ENCODE data around the gene HNRNPUL1. TPM values are rescaled to one million over a fixed set of nuclear protein-coding genes. Genes with fewer than 3 reads are reported as not detected.

Gene HNRNPUL1
- total and polyA plus RNA-seq, 12 donors: 55.5 to 151 (median 106) TPM

GRCh38 chr19:41273076-41273475 lies 8.9 kb downstream of the HNRNPUL1 start:
- TF ChIP-seq CTCF (IDR thresholded peaks at IDR 0.05): no peak
- H3K9me3 ChIP-seq: no peaks in the 10 kb centered on the region
- no peak overlapping the region for H3K4me3 ChIP-seq
- peaks cover 0 to 4% (median 0%) of the 10 kb centered on the region in 9 donors for H3K4me1 ChIP-seq
- intact Hi-C loops (cut with DNase I): no loop called here
- peaks cover 13 to 100% (median 100%) of the 10 kb centered on the region in 9 donors for H3K36me3 ChIP-seq
- no peak overlapping the region for H3K27ac ChIP-seq
- ATAC-seq: peak in 1 of 8 donors; percentile 13
- WGBS, 2 donors: 85 to 86% methylated on average over 6 of the region's 6 CpGs
- H3K27me3 ChIP-seq: no peaks in the 10 kb centered on the region
- DNase-seq: no peak

GRCh38 chr19:41274802-41275201 lies 10.6 kb downstream of the HNRNPUL1 start:
- H3K36me3 ChIP-seq: peaks cover 14 to 100% (median 100%) of the 10 kb centered on the region in 9 donors
- 94% methylated on average over 5 of the region's 5 CpGs for WGBS, 2 donors
- TF ChIP-seq CTCF (IDR thresholded peaks at IDR 0.05): no peak
- H3K4me3 ChIP-seq: no peak overlapping the region
- peaks cover 0 to 4% (median 0%) of the 10 kb centered on the region in 9 donors for H3K4me1 ChIP-seq
- H3K27me3 ChIP-seq: no peaks in the 10 kb centered on the region
- no peak overlapping the region for H3K27ac ChIP-seq
- DNase-seq: no peak
- H3K9me3 ChIP-seq: no peaks in the 10 kb centered on the region
- intact Hi-C loops (cut with DNase I): no loop called here
- ATAC-seq: no peak

- 74 to 86% methylated on average over 3 of the region's 3 CpGs for WGBS, 2 donors
- no peak overlapping the region for H3K27ac ChIP-seq
- no peaks in the 10 kb centered on the region for H3K9me3 ChIP-seq
- ATAC-seq: no peak
- H3K4me1 ChIP-seq: no peaks in the 10 kb centered on the region
- H3K27me3 ChIP-seq: no peaks in the 10 kb centered on the region
- no peak for TF ChIP-seq CTCF (IDR thresholded peaks at IDR 0.05)
- H3K4me3 ChIP-seq: no peak overlapping the region
- peaks cover 11 to 100% (median 100%) of the 10 kb centered on the region in 9 donors for H3K36me3 ChIP-seq
- no peak for DNase-seq
- intact Hi-C loops (cut with DNase I): no loop called here
Observed at GRCh38 chr19:41276231-41276630, 12.1 kb downstream of the HNRNPUL1 start.

GRCh38 chr19:41278478-41278877 lies 14.3 kb downstream of the HNRNPUL1 start:
- no peak overlapping the region for H3K27ac ChIP-seq
- H3K9me3 ChIP-seq: no peaks in the 10 kb centered on the region
- H3K4me3 ChIP-seq: no peak overlapping the region
- ATAC-seq (no peak), DNase-seq (no peak)
- no peak for TF ChIP-seq CTCF (IDR thresholded peaks at IDR 0.05)
- peaks cover 6 to 100% (median 99%) of the 10 kb centered on the region in 9 donors for H3K36me3 ChIP-seq
- H3K4me1 ChIP-seq: no peaks in the 10 kb centered on the region
- intact Hi-C loops (cut with DNase I): no loop called here
- WGBS, 2 donors: 89 to 96% methylated on average over 2 of the region's 2 CpGs
- no peaks in the 10 kb centered on the region for H3K27me3 ChIP-seq

Data from heart right ventricle (tissue), 16 donors.